RKO (cell line): ENCODE measurements around the gene MAP4K2.

Source experiments
- DNase-seq: peaks from one replicate; pipeline ENCODE4 v3.0.0-alpha.2; 2016; ENCODE audit warnings: low spot score

The MAP4K2 gene

GRCh38 chr11:64767344-64768299 lies 35.4 kb downstream of the MAP4K2 start:
- DNase-seq: peak; percentile 64

- no peak for DNase-seq
Observed at GRCh38 chr11:64766881-64767280, 36.1 kb downstream of the MAP4K2 start.

GRCh38 chr11:64765851-64766665 lies 37.0 kb downstream of the MAP4K2 start:
- DNase-seq: no peak

- DNase-seq: no peak
Observed at GRCh38 chr11:64765291-64765850, 37.6 kb downstream of the MAP4K2 start.

GRCh38 chr11:64764753-64765152 lies 38.3 kb downstream of the MAP4K2 start:
- no peak for DNase-seq

GRCh38 chr11:64764040-64764611 lies 38.9 kb downstream of the MAP4K2 start:
- no peak for DNase-seq

GRCh38 chr11:64763526-64764039 lies 39.4 kb downstream of the MAP4K2 start:
- DNase-seq: no peak

GRCh38 chr11:64762674-64763525 lies 40.1 kb downstream of the MAP4K2 start:
- DNase-seq: no peak

GRCh38 chr11:64762277-64762673 lies 40.7 kb downstream of the MAP4K2 start:
- no peak for DNase-seq

GRCh38 chr11:64760759-64761420 lies 42.1 kb downstream of the MAP4K2 start:
- no peak for DNase-seq

GRCh38 chr11:64759722-64760719 lies 43.0 kb downstream of the MAP4K2 start, which contains the start of gene PYGM:
PYGM (minus strand) TSS chr11:64759974; CDS start chr11:64759898, 76 bp downstream.
- DNase-seq: no peak

- no peak for DNase-seq
Observed at GRCh38 chr11:64759131-64759721, 43.8 kb downstream of the MAP4K2 start.

GRCh38 chr11:64758330-64759079 lies 44.5 kb downstream of the MAP4K2 start:
- DNase-seq: no peak

- DNase-seq: no peak
Observed at GRCh38 chr11:64757549-64758329, 45.3 kb downstream of the MAP4K2 start.

- DNase-seq: no peak
Observed at GRCh38 chr11:64755681-64756361, 47.2 kb downstream of the MAP4K2 start.

GRCh38 chr11:64754919-64755662 lies 47.9 kb downstream of the MAP4K2 start:
- DNase-seq: no peak
